HEK293 (cell line): ENCODE measurements around the gene TOM1L2.

Experiments used
- CTCF ChIA-PET: fragments of 350-600 bp; formaldehyde crosslinking; extraction: SDS; loops from one replicate; lab custom pipeline; 2021; ENCODE audit warnings: antibody characterized with exemption; lab: Yijun Ruan, JAX
- POLR2A ChIA-PET: fragments of 300-600 bp; formaldehyde crosslinking; extraction: SDS; loops from one replicate; lab custom pipeline; 2020; ENCODE audit warnings: antibody characterized with exemption, inconsistent platforms; lab: Yijun Ruan, JAX
- H3K27ac ChIP-seq: fragments of 200-500 bp; sonication (Bioruptor generic); 2 replicates; pipeline ENCODE4 v1.5.1; 2014; ENCODE audit warnings: low read depth, low read length, control low read depth, inconsistent platforms; ENCODE audit errors: extremely low read depth
- H3K36me3 ChIP-seq, 2 experiments: fragments of 200-500 bp in 1 of 2; sonication (Bioruptor generic) in 1 of 2; 1 replicate in 1 of 2; 2 replicates in 1 of 2; pipeline ENCODE4 v1.5.1; 2014 to 2017; ENCODE audit warnings: inconsistent platforms in 2 of 2, low read length in 2 of 2; ENCODE audit not compliant: control insufficient read depth in 2 of 2, insufficient read depth in 1 of 2
- H3K4me1 ChIP-seq: fragments of 200-500 bp; sonication (Bioruptor generic); 2 replicates; pipeline ENCODE4 v1.5.1; 2014; ENCODE audit warnings: mild to moderate bottlenecking, low read length, inconsistent platforms; ENCODE audit not compliant: control insufficient read depth, insufficient read depth
- H3K4me3 ChIP-seq: 2 replicates; pipeline ENCODE4 v1.5.1; 2011; ENCODE audit warnings: low read depth, mild to moderate bottlenecking, control low read depth, low read length, moderate library complexity
- H3K9me3 ChIP-seq: fragments of 200-500 bp; sonication (Bioruptor generic); 2 replicates; pipeline ENCODE4 v1.5.1; 2014; ENCODE audit warnings: low read depth, low read length, inconsistent platforms; ENCODE audit not compliant: control insufficient read depth, insufficient read depth
- GLIS1 ChIP-seq: fragments of 450-650 bp; formaldehyde crosslinking; IDR thresholded peaks from 2 replicates; pipeline ENCODE4 v1.5.1; 2016; ENCODE audit warnings: missing biosample characterization, missing genetic modification characterization
- KLF7 ChIP-seq: fragments of 450-650 bp; formaldehyde crosslinking; IDR thresholded peaks from 2 replicates; pipeline ENCODE4 v1.5.1; 2016; ENCODE audit warnings: missing biosample characterization, missing genetic modification characterization, borderline replicate concordance
- KLF9 ChIP-seq: fragments of 450-650 bp; formaldehyde crosslinking; IDR thresholded peaks from 2 replicates; pipeline ENCODE4 v1.5.1; 2016; ENCODE audit warnings: missing biosample characterization, missing genetic modification characterization, low read depth
- PRDM1 ChIP-seq: fragments of 450-650 bp; formaldehyde crosslinking; IDR thresholded peaks from 2 replicates; pipeline ENCODE4; 2016; ENCODE audit warnings: missing biosample characterization, missing genetic modification characterization
- SCRT2 ChIP-seq: fragments of 450-650 bp; formaldehyde crosslinking; IDR thresholded peaks from 2 replicates; pipeline ENCODE4 v1.5.1; 2016; ENCODE audit warnings: missing biosample characterization, missing genetic modification characterization
- ZBTB17 ChIP-seq: fragments of 450-650 bp; formaldehyde crosslinking; IDR thresholded peaks from 2 replicates; pipeline ENCODE4 v1.5.1; 2016; ENCODE audit warnings: missing biosample characterization, missing genetic modification characterization
- ZBTB20 ChIP-seq: fragments of 450-650 bp; formaldehyde crosslinking; IDR thresholded peaks from 2 replicates; pipeline ENCODE4 v1.5.1; 2016; ENCODE audit warnings: missing biosample characterization, missing genetic modification characterization
- ZBTB7A ChIP-seq: fragments of 450-650 bp; formaldehyde crosslinking; IDR thresholded peaks from 2 replicates; pipeline ENCODE4 v1.5.1; 2016; ENCODE audit warnings: low read depth, missing biosample characterization, missing genetic modification characterization
- ZBTB8A ChIP-seq: fragments of 450-650 bp; formaldehyde crosslinking; IDR thresholded peaks from 2 replicates; pipeline ENCODE4 v1.5.1; 2016; ENCODE audit warnings: missing biosample characterization, missing genetic modification characterization
- ZEB2 ChIP-seq: fragments of 450-650 bp; formaldehyde crosslinking; IDR thresholded peaks from 2 replicates; pipeline ENCODE4 v1.5.1; 2016; ENCODE audit warnings: missing biosample characterization, missing genetic modification characterization
- ZFP69B ChIP-seq: fragments of 450-650 bp; formaldehyde crosslinking; IDR thresholded peaks from 2 replicates; pipeline ENCODE4 v1.5.1; 2016; ENCODE audit warnings: missing biosample characterization, missing genetic modification characterization
- ZNF121 ChIP-seq: fragments of 450-650 bp; formaldehyde crosslinking; IDR thresholded peaks from 2 replicates; pipeline ENCODE4 v1.5.1; 2016; ENCODE audit warnings: missing biosample characterization, missing genetic modification characterization
- ZNF16 ChIP-seq: fragments of 450-650 bp; formaldehyde crosslinking; IDR thresholded peaks from 2 replicates; pipeline ENCODE4 v1.5.1; 2016; ENCODE audit warnings: low read depth, missing biosample characterization, missing genetic modification characterization
- ZNF302 ChIP-seq: fragments of 450-650 bp; formaldehyde crosslinking; IDR thresholded peaks from 2 replicates; pipeline ENCODE4 v1.5.1; 2016; ENCODE audit warnings: missing biosample characterization, missing genetic modification characterization, low read depth
- ZNF473 ChIP-seq: fragments of 450-650 bp; formaldehyde crosslinking; IDR thresholded peaks from 2 replicates; pipeline ENCODE4 v1.5.1; 2017; ENCODE audit warnings: missing biosample characterization, missing genetic modification characterization
- ZNF529 ChIP-seq: fragments of 450-650 bp; formaldehyde crosslinking; IDR thresholded peaks from 2 replicates; pipeline ENCODE4 v1.5.1; 2017; ENCODE audit warnings: missing genetic modification characterization, missing biosample characterization; ENCODE audit not compliant: insufficient replicate concordance
- ZNF561 ChIP-seq: fragments of 450-650 bp; IDR thresholded peaks from 2 replicates; pipeline ENCODE4 v1.5.1; 2018; ENCODE audit warnings: missing biosample characterization, missing genetic modification characterization, borderline replicate concordance
- ZNF623 ChIP-seq: fragments of 450-650 bp; formaldehyde crosslinking; IDR thresholded peaks from 2 replicates; pipeline ENCODE4 v1.5.1; 2016; ENCODE audit warnings: missing biosample characterization, missing genetic modification characterization
- ZNF701 ChIP-seq: fragments of 450-650 bp; formaldehyde crosslinking; IDR thresholded peaks from 2 replicates; pipeline ENCODE4 v1.5.1; 2016; ENCODE audit warnings: missing biosample characterization, missing genetic modification characterization
- ZNF791 ChIP-seq: fragments of 450-650 bp; formaldehyde crosslinking; IDR thresholded peaks from 2 replicates; pipeline ENCODE4 v1.5.1; 2016; ENCODE audit warnings: missing biosample characterization, missing genetic modification characterization
- ZSCAN30 ChIP-seq: fragments of 450-650 bp; IDR thresholded peaks from 2 replicates; pipeline ENCODE4 v1.5.1; 2018; ENCODE audit warnings: missing biosample characterization, mild to moderate bottlenecking, missing genetic modification characterization, moderate library complexity
- ZXDB ChIP-seq: fragments of 450-650 bp; formaldehyde crosslinking; IDR thresholded peaks from 2 replicates; pipeline ENCODE4 v1.5.1; 2016; ENCODE audit warnings: missing biosample characterization, missing genetic modification characterization
- TF ChIP-seq, protein P1 (sequence below): fragments of 450-650 bp; formaldehyde crosslinking; IDR thresholded peaks from 2 replicates; pipeline ENCODE4 v1.5.1; 2016; ENCODE audit warnings: missing biosample characterization, missing genetic modification characterization, borderline replicate concordance
- TF ChIP-seq, protein P2 (sequence below): fragments of 450-650 bp; formaldehyde crosslinking; IDR thresholded peaks from 2 replicates; pipeline ENCODE4 v1.5.1; 2016; ENCODE audit warnings: missing biosample characterization, missing genetic modification characterization
- TF ChIP-seq, protein P3 (sequence below): fragments of 450-650 bp; formaldehyde crosslinking; IDR thresholded peaks from 2 replicates; pipeline ENCODE4 v1.5.1; 2017; ENCODE audit warnings: missing biosample characterization, missing genetic modification characterization
- TF ChIP-seq, protein P4 (sequence below): fragments of 450-650 bp; formaldehyde crosslinking; IDR thresholded peaks from 2 replicates; pipeline ENCODE4 v1.5.1; 2016; ENCODE audit warnings: missing biosample characterization, missing genetic modification characterization
- TF ChIP-seq, protein P5 (sequence below): fragments of 450-650 bp; formaldehyde crosslinking; IDR thresholded peaks from 2 replicates; pipeline ENCODE4 v1.5.1; 2017; ENCODE audit warnings: missing biosample characterization, missing genetic modification characterization

TOM1L2 gene

DNA sequence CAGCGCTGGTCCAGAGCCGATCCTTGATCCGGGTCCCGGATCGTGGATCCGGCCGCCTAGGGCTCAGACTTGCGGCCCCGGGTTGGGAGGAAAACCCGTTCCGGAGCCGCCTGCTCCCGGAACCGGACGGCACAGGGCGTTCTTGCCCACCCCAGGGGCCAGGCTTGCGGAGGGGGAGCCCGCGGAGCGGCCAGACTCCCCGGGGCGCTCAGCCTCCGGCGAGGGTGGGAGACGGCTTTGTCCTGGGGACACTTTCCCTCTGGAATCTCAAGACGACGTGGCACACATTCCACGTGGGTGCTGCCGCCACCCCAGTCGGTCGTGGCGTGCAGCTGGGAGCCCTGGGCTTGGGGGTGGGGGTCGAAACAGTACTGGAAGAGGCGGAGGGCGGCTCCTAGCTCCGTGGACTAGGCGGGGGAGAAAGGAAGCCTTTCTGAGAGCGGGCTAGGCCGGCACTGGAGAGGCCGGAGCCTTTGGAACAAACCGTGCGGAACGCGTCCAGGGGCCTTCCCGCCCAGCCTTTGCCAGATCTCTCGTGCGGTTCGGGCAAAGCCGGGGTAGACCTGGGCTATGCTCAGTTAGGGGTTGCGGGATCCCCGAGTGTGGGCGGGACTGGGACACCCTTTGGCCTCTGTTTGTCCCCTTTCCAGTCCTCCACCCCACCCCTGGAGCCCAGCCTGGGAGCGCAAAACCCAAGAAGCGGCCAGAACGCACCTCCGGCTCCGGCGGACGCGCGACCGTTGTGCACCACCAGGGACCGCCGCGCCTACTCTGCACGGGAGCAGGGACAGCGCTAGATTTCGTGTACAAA is 161.9 kb downstream of the TOM1L2 start (continued):
- TF ChIP-seq KLF7 (tag by site-specific recombination) = 0 out of 2 replicates have a peak, but pooled peaks have one; percentile 29
- TF ChIP-seq, protein P1, sequence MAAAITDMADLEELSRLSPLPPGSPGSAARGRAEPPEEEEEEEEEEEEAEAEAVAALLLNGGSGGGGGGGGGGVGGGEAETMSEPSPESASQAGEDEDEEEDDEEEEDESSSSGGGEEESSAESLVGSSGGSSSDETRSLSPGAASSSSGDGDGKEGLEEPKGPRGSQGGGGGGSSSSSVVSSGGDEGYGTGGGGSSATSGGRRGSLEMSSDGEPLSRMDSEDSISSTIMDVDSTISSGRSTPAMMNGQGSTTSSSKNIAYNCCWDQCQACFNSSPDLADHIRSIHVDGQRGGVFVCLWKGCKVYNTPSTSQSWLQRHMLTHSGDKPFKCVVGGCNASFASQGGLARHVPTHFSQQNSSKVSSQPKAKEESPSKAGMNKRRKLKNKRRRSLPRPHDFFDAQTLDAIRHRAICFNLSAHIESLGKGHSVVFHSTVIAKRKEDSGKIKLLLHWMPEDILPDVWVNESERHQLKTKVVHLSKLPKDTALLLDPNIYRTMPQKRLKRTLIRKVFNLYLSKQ (tag by site-specific recombination) = no peak
- TF ChIP-seq ZEB2 (tag by site-specific recombination) = 0 out of 2 replicates have a peak, but pooled peaks have one; percentile 32
- TF ChIP-seq ZBTB7A (tag by site-specific recombination) = no peak
- TF ChIP-seq KLF9 = 0 out of 2 replicates have a peak, but pooled peaks have one; percentile 9
- no peak for TF ChIP-seq ZBTB20 (tag by site-specific recombination)
- 0 out of 2 replicates have a peak, but pooled peaks have one; percentile 27 for TF ChIP-seq ZBTB8A
- TF ChIP-seq ZNF16 (tag by site-specific recombination) = no peak
- no peak for TF ChIP-seq PRDM1 (tag by site-specific recombination)
- TF ChIP-seq ZXDB (tag by site-specific recombination) = no peak
- TF ChIP-seq ZBTB17 (tag by site-specific recombination) = peak; percentile 66
- no peak for TF ChIP-seq ZNF561 (tag by site-specific recombination)

DNA sequence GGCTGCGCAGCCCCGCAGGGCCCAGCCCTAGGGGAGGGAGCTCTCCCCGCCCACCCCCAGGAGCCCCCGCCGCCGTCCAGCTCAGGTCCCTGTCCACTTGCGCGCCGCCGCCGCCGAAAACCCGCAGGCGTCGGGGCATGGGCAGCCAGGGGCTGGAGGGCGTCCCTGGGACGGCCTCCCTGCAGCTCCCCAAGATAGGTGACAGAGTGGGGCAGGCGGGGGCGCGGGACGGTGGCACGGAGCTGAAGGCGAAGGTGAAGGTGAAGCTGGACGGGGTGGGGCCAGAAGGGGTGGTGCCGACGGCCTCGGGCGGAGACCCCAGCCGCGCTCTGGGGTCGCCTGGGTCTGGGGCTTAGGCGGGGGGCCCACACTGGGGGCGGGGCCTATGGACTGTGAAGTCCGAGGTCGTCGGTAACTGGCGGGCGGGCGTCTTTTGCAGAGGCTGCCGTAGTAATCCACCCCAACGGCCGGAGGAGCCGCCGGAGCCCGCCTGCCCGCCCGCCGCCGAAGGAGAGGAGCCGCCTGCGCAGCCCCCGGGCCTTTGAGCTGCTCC is 162.6 kb downstream of the TOM1L2 start:
- CTCF ChIA-PET = interaction anchor here (1.1 to 3.2 kb wide), 4 partner anchors 11 to 224 kb away, joined by 3 to 35 read pairs (median 4); no protein-coding TSS in a partner anchor
- no peak overlapping the region for H3K4me3 ChIP-seq
- no peak overlapping the region for H3K27ac ChIP-seq
- H3K4me1 ChIP-seq = peaks cover 6% of the 10 kb centered on the region
- POLR2A ChIA-PET = interaction anchor here (1.0 to 2.6 kb wide), 3 partner anchors 9 to 130 kb away, joined by 5 to 9 read pairs (median 5); partner anchors contain the start of gene SREBF1
- H3K36me3 ChIP-seq = peaks cover 0 to 69% of the 10 kb centered on the region in 2 experiments; a peak in 2 of 3 replicates
- no peaks in the 10 kb centered on the region for H3K9me3 ChIP-seq
- TF ChIP-seq SCRT2 (tag by site-specific recombination) (no peak), ZNF121 (no peak), ZNF302 (no peak), ZSCAN30 (0 out of 2 replicates have a peak, but pooled peaks have one; percentile 26), ZNF701 (tag by site-specific recombination) (no peak), ZNF791 (tag by site-specific recombination) (no peak), GLIS1 (tag by site-specific recombination) (no peak), ZFP69B (tag by site-specific recombination) (peak; percentile 30; the same call in 1 of the 2 replicates), ZNF16 (tag by site-specific recombination) (no peak), ZNF623 (peak; percentile 38; the same call in 1 of the 2 replicates), PRDM1 (tag by site-specific recombination) (no peak), ZNF561 (tag by site-specific recombination) (no peak), ZNF473 (tag by site-specific recombination) (no peak), ZNF529 (no peak)
- TF ChIP-seq, protein P2, sequence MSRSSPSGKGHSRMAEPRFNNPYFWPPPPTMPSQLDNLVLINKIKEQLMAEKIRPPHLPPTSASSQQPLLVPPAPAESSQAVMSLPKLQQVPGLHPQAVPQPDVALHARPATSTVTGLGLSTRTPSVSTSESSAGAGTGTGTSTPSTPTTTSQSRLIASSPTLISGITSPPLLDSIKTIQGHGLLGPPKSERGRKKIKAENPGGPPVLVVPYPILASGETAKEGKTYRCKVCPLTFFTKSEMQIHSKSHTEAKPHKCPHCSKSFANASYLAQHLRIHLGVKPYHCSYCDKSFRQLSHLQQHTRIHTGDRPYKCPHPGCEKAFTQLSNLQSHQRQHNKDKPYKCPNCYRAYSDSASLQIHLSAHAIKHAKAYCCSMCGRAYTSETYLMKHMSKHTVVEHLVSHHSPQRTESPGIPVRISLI (tag by site-specific recombination) = no peak
- TF ChIP-seq, protein P3, sequence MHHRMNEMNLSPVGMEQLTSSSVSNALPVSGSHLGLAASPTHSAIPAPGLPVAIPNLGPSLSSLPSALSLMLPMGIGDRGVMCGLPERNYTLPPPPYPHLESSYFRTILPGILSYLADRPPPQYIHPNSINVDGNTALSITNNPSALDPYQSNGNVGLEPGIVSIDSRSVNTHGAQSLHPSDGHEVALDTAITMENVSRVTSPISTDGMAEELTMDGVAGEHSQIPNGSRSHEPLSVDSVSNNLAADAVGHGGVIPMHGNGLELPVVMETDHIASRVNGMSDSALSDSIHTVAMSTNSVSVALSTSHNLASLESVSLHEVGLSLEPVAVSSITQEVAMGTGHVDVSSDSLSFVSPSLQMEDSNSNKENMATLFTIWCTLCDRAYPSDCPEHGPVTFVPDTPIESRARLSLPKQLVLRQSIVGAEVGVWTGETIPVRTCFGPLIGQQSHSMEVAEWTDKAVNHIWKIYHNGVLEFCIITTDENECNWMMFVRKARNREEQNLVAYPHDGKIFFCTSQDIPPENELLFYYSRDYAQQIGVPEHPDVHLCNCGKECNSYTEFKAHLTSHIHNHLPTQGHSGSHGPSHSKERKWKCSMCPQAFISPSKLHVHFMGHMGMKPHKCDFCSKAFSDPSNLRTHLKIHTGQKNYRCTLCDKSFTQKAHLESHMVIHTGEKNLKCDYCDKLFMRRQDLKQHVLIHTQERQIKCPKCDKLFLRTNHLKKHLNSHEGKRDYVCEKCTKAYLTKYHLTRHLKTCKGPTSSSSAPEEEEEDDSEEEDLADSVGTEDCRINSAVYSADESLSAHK (tag by site-specific recombination) = no peak
- TF ChIP-seq, protein P4, sequence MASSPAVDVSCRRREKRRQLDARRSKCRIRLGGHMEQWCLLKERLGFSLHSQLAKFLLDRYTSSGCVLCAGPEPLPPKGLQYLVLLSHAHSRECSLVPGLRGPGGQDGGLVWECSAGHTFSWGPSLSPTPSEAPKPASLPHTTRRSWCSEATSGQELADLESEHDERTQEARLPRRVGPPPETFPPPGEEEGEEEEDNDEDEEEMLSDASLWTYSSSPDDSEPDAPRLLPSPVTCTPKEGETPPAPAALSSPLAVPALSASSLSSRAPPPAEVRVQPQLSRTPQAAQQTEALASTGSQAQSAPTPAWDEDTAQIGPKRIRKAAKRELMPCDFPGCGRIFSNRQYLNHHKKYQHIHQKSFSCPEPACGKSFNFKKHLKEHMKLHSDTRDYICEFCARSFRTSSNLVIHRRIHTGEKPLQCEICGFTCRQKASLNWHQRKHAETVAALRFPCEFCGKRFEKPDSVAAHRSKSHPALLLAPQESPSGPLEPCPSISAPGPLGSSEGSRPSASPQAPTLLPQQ (tag by site-specific recombination) = 0 out of 2 replicates have a peak, but pooled peaks have one; percentile 19
- TF ChIP-seq, protein P5, sequence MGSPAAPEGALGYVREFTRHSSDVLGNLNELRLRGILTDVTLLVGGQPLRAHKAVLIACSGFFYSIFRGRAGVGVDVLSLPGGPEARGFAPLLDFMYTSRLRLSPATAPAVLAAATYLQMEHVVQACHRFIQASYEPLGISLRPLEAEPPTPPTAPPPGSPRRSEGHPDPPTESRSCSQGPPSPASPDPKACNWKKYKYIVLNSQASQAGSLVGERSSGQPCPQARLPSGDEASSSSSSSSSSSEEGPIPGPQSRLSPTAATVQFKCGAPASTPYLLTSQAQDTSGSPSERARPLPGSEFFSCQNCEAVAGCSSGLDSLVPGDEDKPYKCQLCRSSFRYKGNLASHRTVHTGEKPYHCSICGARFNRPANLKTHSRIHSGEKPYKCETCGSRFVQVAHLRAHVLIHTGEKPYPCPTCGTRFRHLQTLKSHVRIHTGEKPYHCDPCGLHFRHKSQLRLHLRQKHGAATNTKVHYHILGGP (tag by site-specific recombination) = no peak
